Activated T-cell treated with anti-CD3 and anti-CD28 coated beads for 4 hours (primary cell): ENCODE measurements around the gene RPUSD1.
A peak's percentile ranks its signal among the peaks of the same experiment; 100 is the strongest.

Experiments used
- DNase-seq: peaks from one replicate; pipeline ENCODE4 v3.0.0-alpha.2; 2020

Gene RPUSD1

GRCh38 chr16:818592-818991 is 30.4 kb upstream of the RPUSD1 start:
- DNase-seq, result no peak

- DNase-seq, result no peak
Measured at GRCh38 chr16:818132-818531, 30.0 kb upstream of the RPUSD1 start.

- DNase-seq, result no peak
Measured at GRCh38 chr16:817001-817906, 29.1 kb upstream of the RPUSD1 start.

GRCh38 chr16:815861-816260 is 27.7 kb upstream of the RPUSD1 start:
- no peak for DNase-seq

GRCh38 chr16:814974-815373 is 26.8 kb upstream of the RPUSD1 start:
- no peak for DNase-seq

GRCh38 chr16:813916-814412 is 25.8 kb upstream of the RPUSD1 start:
- DNase-seq, result no peak

GRCh38 chr16:813204-813915 is 25.2 kb upstream of the RPUSD1 start:
- DNase-seq, result peak; percentile 39

- DNase-seq, result no peak
Measured at GRCh38 chr16:808085-808386, 19.9 kb upstream of the RPUSD1 start.

GRCh38 chr16:807347-808084 is 19.3 kb upstream of the RPUSD1 start:
- peak; percentile 66 for DNase-seq

GRCh38 chr16:805474-805873 is 17.3 kb upstream of the RPUSD1 start:
- no peak for DNase-seq

- no peak for DNase-seq
Measured at GRCh38 chr16:804193-805048, 16.2 kb upstream of the RPUSD1 start.

- no peak for DNase-seq
Measured at GRCh38 chr16:803754-804080, 15.5 kb upstream of the RPUSD1 start.

- DNase-seq, result no peak
Measured at GRCh38 chr16:802914-803753, 15.0 kb upstream of the RPUSD1 start.

GRCh38 chr16:802461-802860 is 14.3 kb upstream of the RPUSD1 start:
- DNase-seq, result no peak

GRCh38 chr16:801584-802363 is 13.6 kb upstream of the RPUSD1 start:
- DNase-seq, result no peak

- no peak for DNase-seq
Measured at GRCh38 chr16:800834-801511, 12.8 kb upstream of the RPUSD1 start.

- DNase-seq, result no peak
Measured at GRCh38 chr16:799948-800833, 12.0 kb upstream of the RPUSD1 start, which contains the start of gene GNG13. Gene GNG13, minus strand, starts transcription at chr16:800734. Its CDS starts 1,657 bp downstream, at chr16:799077.

- DNase-seq, result no peak
Measured at GRCh38 chr16:799111-799947, 11.1 kb upstream of the RPUSD1 start.
